Measurements from ENCODE around the gene MPL. TPM values are rescaled to one million over a fixed set of nuclear protein-coding genes. Genes with fewer than 3 reads are reported as not detected.

Gene MPL
- total and polyA plus RNA-seq, 2 of the 8 experiments (the other 6 are each of a cell fraction or from before 2014, with no cell fraction given), result 0.08 TPM; not detected in 1

DNA sequence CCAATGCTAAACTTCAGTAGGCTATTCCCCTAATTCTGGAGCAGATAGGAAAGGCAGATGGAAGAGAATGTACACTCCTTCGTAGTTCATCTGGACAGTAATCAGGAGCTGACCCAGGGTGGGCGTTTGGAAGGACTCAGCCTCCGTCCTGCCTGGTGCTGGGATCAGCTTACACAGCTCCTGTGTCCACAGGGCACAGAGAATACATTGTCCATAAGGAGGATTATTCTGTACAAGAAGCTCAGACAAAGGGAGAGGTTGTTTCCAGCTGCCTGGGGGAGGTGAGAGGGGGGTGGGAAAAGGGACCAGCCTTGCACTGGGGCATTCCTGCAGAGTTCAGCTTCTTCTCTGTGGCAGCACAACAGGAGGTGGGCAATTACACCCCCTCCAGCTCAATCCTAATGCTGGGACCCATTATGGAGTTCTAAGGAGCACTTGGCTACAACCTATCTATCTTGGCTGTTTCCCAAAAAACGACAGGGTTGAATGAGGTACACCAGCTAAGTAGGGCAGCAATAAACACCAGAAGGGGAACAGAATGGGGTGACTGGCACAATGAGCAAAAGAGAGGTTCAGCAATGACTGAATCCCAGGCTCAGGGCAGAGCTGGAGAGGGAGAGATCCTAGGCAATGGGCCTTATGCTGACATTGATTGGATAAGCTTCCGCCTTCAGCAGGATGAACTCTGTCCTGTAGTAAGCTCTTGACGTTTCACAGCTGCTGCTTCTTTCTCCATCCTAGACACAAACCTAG is 44.6 kb downstream of the MPL start (continued):
- TF ChIP-seq HDAC6 (IDR thresholded peaks at IDR 0.05; ENCODE audit: low read depth, low read length) (no peak), CHD2 (IDR thresholded peaks at IDR 0.05; ENCODE audit: low read length) (no peak), FOSL1 (IDR thresholded peaks at IDR 0.05; ENCODE audit: insufficient read depth, low read depth, low read length) (no peak), GTF2F1 (IDR thresholded peaks at IDR 0.05; ENCODE audit: borderline replicate concordance, low read depth, low read length) (no peak)
